AG09319 (cell line): ENCODE results near the gene CSNK1G1.

Source experiments
- DNase-seq: peaks from one replicate; pipeline ENCODE4 v3.0.0-alpha.2; 2010; ENCODE audit warnings: low read depth; ENCODE audit errors: extremely low read depth
- TF ChIP-seq, protein P1 (sequence below): IDR thresholded peaks from 2 replicates; pipeline ENCODE4 v1.5.1; 2011; ENCODE audit warnings: low read depth, mild to moderate bottlenecking, inconsistent platforms, low read length, moderate library complexity

The CSNK1G1 gene

DNA sequence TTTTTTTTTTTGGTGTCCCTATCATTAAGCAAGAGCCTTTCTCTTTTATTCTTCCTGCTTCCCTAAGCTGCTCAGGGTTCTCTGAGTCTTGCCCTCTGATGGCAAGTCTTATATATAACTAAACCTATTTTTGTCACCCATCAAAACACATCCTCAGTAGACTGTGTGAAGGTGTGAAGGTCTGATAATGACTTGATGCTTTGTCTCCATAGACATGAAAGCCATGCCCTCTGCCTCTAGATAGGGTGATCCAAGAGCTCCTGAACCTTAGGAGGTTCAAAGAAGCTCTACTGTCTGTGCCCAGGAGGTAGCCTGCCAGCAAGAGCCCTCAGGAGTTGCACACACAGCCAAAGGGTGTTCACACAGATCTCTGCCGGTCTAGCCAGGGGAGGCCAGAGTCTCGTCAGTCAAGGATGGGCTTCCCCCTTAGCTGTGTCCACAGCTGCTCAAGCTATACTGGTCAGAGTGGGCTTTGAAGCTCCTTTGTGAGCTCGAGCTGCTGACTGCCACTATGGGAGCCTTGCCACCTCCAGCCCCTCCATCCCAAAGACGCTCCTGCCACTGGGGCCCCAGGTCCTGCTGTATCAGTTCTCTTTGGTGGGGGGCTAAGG is 217.5 kb downstream of the CSNK1G1 start:
- TF ChIP-seq, protein P1, sequence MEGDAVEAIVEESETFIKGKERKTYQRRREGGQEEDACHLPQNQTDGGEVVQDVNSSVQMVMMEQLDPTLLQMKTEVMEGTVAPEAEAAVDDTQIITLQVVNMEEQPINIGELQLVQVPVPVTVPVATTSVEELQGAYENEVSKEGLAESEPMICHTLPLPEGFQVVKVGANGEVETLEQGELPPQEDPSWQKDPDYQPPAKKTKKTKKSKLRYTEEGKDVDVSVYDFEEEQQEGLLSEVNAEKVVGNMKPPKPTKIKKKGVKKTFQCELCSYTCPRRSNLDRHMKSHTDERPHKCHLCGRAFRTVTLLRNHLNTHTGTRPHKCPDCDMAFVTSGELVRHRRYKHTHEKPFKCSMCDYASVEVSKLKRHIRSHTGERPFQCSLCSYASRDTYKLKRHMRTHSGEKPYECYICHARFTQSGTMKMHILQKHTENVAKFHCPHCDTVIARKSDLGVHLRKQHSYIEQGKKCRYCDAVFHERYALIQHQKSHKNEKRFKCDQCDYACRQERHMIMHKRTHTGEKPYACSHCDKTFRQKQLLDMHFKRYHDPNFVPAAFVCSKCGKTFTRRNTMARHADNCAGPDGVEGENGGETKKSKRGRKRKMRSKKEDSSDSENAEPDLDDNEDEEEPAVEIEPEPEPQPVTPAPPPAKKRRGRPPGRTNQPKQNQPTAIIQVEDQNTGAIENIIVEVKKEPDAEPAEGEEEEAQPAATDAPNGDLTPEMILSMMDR = no peak
- no peak for DNase-seq

DNA sequence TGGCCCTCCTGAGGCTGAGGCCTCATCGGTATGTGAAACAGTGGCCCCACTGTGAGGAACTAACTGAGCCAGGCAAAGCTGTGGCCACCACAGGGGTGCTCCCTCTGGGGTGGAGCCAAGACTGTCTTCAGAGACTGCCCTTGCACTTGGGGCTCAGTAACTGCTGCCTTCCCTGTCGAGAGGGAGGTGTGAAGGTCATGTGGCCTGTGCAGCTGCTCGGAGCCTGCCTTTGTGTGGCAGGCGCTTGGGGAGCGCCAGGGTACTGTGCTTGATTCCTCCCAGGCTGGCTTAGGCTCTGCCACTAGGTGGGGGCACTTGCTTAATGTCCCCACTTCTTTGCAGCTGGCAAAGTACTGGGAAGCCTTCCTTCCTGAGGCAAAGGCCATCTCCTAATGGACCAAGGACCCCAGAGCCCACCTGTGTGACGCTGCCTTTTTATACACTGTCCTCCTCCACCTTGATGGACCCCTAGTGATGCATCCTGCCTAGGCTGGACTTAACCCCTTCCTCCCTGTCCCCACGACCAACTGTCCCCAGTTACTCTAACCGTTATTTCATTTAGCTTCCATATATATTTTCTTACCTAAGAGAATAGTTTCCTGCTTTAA is 218.6 kb downstream of the CSNK1G1 start:
- DNase-seq = no peak
- TF ChIP-seq, protein P1 = no peak

DNA sequence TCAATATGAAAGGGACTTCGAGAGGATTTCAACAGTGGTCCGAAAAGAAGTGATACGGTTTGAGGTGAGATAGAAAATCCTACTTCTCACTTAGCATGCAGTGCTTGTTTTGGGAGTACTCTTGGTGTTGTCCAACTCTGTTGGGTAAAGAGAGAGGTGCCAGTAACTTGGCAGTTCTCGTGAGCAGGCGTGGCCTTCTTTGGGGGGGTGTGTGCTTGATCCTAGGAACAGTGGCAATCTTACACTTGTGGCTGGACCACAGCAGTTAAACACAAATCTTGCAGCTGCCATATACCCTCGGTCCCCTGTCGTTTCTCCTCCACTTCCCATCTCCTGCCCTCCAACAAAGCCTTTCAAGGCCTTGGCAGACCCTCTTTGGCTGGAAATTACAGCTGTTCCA is 219.6 kb downstream of the CSNK1G1 start:
- TF ChIP-seq, protein P1 = no peak
- DNase-seq = no peak

DNA sequence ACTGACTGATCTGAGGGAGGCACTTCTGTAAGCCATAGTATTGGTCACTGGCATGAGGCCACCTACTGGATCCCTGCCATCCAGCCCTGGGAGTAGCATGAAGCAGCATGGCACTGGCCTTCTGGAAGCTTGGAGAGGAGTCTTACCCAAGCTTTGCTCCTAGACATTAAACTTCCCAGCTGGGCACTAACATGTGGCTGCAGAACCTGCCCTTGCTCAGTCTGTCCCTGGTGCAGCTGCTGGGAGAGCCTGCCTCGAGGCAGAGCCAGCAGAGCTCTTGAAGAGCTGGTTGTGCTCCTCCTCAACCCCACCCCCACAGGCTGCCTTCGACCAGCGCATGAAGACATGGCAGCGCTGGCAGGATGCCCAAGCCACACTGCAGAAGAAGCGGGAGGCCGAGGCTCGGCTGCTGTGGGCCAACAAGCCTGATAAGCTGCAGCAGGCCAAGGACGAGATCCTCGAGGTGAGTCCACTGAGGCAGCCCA is 221.6 kb downstream of the CSNK1G1 start:
- no peak for DNase-seq

DNA sequence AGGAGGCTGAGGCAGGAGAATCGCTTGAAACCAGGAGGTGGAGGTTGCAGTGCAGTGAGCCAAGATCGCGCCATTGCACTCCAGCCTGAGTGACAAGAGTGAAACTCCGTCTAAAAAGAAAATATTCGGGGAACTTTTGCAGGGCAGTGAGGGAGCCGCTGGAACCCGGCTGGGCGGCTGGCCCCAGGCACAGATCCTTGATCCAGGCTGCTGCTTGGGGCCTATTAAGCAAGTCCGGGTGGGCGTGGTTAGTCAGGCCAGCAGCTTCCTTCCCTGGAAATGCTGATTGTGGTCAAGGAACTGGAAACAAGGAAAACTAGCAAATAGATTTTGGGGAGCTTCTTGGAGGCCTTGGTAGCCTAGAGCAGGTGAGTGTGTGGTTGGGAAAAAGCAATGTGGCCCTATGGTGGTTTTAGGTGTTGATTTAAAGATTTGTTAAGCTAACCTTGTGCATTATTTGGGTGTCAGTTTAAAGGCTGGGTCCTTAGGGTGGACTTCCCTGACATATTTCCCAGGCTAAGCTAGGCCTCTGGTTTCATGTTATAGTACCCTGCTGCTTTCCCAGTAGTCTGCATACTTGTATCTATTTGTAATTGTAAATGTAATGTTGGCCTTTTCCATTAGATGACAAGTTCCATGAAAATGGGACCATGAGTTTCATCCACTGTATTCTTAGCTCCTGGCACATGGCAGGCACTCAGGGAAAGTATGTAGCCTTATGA is 222.2 kb downstream of the CSNK1G1 start:
- no peak for DNase-seq
- TF ChIP-seq, protein P1 = no peak

More for the DNA sequence above, 221.6 kb downstream of the CSNK1G1 start:
- TF ChIP-seq, protein P1 = no peak

DNA sequence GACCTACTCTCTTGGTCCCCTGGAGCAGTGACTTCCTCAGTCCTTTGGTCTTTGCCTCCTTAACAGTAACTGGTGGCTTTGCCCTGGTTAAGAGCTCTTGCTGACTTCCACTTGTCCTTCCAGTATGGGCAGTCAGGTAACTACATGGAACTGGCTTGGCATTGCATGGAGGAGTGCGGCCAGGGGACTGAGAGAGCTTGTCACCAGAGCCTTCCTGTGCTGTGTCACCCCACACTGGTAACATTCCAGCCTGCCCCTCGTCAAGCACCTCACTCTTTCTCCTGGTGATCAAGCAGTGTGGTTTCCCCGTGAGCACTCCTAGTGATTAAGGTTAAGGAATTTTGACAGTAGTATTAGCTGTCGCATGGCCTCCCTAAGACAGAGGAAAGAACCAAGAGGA is 223.8 kb downstream of the CSNK1G1 start:
- TF ChIP-seq, protein P1 = no peak
- DNase-seq = no peak

DNA sequence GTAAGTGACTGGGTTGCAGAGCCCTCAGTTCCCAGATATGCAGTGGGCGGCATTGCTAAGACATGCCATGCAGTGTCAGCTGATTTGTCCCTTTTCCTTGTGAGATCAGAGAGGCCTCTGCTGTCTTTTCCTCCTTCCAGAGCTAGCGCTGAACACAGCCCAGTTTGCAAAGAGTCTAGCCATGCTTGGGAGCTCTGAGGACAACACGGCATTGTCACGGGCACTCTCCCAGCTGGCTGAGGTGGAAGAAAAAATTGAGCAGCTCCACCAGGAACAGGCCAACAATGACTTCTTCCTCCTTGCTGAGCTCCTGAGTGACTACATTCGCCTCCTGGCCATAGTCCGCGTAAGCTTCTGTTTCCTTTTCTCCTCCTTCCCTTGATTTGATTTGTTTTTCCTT is 224.4 kb downstream of the CSNK1G1 start:
- no peak for DNase-seq
- TF ChIP-seq, protein P1 = no peak
